GM19193 (cell line): ENCODE results near the gene DUOXA2.

ENCODE experiments used
- POLR2A ChIP-seq: IDR thresholded peaks from 4 replicates; pipeline ENCODE4 v1.6.1; 2011; ENCODE audit not compliant: insufficient read depth, insufficient read length; ENCODE audit errors: extremely low read depth

The DUOXA2 gene

GRCh38 chr15:45166834-45167630, 52.9 kb downstream of the DUOXA2 start:
- TF ChIP-seq POLR2A = peak; percentile 62

- TF ChIP-seq POLR2A = no peak
Observed at GRCh38 chr15:45167631-45168205, 53.6 kb downstream of the DUOXA2 start.
